ENCODE results near the gene PPP1R37.

PPP1R37 gene

DNA sequence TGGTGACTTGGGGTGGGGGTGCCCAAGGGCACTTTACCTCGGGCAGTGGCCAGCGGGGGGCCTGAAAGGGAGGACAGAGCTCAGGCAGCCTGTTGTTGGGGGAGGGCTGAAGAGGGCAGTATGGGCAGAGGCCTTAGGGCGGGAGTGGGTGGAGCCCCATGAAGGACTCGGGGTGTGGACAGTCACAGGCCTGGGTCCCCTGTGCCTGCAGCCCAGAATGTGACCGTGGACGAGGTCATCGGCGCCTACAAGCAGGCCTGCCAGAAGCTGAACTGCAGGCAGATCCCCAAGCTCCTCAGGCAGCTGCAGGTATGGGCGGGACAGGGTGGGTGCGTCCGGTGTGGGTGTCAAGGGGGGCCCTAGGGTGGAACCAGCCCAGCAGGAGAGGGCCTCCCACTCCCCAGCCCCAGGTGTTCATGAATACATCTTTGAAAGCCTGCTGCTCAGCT, 45.3 kb downstream of the PPP1R37 start:
- TF ChIP-seq CTCF (IDR thresholded peaks at IDR 0.05; ENCODE audit: borderline replicate concordance, insufficient read depth, low read depth, low read length) = no peak
- no peak overlapping the region for H3K4me3 ChIP-seq (ENCODE audit: low read depth, low read length)

DNA sequence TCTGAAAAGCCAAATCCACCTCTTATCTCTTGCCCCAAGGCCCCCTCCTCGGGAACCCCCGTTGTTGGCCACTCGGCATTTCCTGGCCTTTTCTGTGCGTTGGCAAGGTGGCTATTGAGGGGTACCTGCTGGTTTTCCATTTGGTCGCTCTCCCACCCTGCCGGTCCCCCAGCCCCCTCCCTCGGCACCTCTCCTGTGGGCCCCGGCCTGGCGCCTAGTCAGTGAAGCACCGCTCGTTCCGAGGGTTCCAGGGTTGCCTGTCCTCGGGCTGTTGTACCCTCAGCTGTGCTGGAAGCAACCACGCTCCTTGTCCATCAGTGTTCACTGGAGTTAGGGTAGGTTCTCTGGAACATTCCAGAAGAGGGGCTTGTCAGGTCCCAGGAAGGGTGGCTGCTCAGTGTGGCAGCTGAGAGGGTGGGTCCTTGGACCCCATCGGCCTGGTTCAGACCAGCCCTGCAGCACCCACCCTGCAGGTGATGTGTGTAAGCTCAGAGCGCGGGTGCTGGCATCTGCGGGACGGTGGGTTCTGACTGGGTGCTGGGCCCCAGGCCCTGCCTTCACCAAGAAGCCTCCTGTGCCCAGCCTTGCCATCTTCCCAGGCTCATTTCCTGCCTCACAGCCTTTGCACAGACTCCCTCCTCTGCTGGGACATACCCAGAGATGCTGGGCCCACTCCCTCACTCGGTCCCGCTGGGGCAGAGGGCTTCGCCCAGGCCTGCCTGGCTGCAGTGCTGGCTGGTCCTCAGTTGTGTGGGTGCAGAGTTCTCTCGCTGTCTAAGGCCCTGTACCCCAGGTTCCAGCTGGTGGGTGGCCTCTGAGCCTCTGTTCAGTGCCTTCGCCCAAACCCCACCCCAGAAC, 46.5 kb downstream of the PPP1R37 start:
- H3K4me3 ChIP-seq (ENCODE audit: low read depth, low read length) = no peak overlapping the region
- no peak for TF ChIP-seq CTCF (IDR thresholded peaks at IDR 0.05; ENCODE audit: borderline replicate concordance, insufficient read depth, low read depth, low read length)

DNA sequence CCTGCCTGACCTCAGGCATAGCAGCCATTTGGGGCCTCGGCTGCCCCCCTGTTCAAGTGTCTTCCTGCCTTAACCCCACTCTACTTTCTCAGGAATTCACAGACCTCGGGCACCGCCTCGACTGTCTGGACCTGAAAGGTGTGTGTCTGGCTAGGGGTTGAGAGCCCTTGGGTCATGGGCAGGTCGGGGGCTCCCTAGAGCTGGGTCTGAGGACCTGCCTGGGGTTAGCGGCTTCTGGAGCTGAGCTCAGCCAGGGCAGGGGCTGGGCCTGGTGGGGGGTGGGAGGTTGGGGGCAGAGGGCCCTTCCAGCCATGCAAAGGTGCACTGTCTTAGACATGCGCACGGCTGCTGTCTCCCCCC, 47.1 kb downstream of the PPP1R37 start:
- no peak for TF ChIP-seq CTCF (IDR thresholded peaks at IDR 0.05; ENCODE audit: borderline replicate concordance, insufficient read depth, low read depth, low read length)
- H3K4me3 ChIP-seq (ENCODE audit: low read depth, low read length) = no peak overlapping the region

DNA sequence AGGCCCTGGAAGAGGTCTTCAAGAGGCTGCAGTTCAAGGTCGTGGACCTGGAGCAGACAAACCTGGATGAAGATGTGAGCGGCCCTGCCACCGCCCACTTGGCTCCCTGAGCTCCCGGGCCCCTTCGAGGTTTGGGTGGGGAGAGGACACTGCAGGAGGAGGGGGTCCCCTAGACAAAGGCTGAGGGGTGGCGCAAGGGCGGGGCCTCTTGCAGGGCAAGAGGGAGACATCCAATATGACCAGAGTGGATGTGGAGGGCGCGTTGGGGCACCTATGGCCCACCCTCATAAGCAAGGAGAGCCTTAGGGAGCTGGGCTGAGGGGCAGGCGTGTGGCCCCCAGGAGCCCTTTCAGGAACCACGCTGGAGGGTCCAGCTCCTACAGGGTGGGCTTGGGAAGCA, 47.6 kb downstream of the PPP1R37 start:
- no peak for TF ChIP-seq CTCF (IDR thresholded peaks at IDR 0.05; ENCODE audit: borderline replicate concordance, insufficient read depth, low read depth, low read length)
- no peak overlapping the region for H3K4me3 ChIP-seq (ENCODE audit: low read depth, low read length)

DNA sequence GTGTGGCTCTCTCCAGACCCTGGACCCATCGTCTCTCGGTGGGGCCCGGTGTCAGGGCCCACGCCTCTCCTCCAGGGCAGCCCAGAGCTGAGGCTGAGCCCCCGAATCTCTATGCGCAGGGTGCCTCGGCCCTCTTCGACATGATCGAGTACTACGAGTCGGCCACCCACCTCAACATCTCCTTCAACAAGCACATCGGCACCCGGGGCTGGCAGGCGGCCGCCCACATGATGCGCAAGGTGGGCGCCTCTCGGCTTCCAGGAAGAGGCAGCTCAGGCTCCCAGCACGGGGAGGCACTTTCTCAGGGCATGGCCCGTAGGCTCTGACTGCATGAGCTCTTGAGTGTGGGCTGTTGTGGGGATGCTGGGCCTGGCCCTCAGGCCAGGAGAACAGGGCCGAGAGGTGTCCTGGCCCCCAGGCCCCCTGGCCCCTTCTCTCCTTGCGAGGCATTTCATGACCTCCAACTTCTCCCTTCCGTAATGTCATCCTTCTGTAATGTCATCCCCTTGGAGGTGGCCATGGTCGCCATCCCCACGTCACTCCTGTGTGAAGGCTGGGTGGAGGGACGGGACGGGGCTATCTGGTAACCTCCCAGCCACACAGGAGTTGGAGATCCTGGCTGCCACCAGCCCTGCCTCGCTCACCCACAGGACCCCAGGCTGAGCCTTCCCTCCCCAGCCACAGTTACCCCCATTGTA, 48.4 kb downstream of the PPP1R37 start:
- H3K4me3 ChIP-seq (ENCODE audit: low read depth, low read length) = no peak overlapping the region
- TF ChIP-seq CTCF (IDR thresholded peaks at IDR 0.05; ENCODE audit: borderline replicate concordance, insufficient read depth, low read depth, low read length) = no peak

DNA sequence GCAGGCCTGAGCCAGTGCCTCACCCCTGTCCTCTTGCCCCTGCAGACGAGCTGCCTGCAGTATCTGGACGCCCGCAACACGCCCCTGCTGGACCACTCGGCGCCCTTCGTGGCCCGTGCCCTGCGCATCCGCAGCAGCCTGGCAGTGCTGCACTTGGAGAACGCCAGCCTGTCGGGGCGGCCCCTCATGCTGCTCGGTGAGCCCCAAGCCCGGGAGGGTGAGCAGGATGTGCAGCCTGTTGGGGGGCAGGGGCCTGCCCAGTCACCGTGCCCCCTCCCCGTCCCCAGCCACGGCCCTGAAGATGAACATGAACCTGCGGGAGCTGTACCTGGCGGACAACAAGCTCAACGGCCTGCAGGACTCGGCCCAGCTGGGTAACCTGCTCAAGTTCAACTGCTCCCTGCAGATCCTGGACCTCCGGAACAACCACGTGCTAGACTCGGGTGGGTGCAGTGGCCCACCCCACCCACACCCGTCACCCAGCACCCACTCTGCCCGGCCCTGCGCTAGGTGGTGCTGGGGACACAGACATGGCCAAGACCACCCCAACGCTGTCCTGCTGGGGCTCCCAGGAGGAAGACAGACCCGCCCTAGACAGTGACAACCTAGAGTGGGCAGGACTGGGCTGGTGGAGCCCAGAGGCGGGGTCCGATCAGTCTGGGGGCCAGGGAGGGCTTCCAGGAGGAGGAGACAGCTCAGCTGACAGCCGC, 49.2 kb downstream of the PPP1R37 start:
- H3K4me3 ChIP-seq (ENCODE audit: low read depth, low read length) = no peak overlapping the region
- TF ChIP-seq CTCF (IDR thresholded peaks at IDR 0.05; ENCODE audit: borderline replicate concordance, insufficient read depth, low read depth, low read length) = no peak
